ENCODE results near the gene ZNF101.

The ZNF101 gene

DNA sequence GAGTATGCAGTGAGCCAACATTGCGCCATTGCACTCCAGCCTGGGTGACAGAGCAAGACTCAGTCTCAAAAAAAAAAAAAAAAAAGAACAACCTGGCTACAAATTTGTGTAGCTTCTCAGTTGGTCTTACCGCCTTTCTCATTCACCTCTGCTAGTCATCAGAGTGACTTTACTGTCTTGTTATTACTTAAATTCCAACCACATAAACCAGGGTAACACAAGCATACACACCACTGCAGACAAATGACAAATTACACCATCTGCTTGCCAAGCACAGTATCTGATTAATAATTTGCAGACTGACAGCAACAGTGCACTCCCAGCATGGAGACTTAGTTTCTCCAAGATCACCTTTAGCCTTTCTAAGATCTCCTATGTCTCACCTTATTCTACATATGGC is 53.3 kb downstream of the ZNF101 start:
- no peak for DNase-seq

DNA sequence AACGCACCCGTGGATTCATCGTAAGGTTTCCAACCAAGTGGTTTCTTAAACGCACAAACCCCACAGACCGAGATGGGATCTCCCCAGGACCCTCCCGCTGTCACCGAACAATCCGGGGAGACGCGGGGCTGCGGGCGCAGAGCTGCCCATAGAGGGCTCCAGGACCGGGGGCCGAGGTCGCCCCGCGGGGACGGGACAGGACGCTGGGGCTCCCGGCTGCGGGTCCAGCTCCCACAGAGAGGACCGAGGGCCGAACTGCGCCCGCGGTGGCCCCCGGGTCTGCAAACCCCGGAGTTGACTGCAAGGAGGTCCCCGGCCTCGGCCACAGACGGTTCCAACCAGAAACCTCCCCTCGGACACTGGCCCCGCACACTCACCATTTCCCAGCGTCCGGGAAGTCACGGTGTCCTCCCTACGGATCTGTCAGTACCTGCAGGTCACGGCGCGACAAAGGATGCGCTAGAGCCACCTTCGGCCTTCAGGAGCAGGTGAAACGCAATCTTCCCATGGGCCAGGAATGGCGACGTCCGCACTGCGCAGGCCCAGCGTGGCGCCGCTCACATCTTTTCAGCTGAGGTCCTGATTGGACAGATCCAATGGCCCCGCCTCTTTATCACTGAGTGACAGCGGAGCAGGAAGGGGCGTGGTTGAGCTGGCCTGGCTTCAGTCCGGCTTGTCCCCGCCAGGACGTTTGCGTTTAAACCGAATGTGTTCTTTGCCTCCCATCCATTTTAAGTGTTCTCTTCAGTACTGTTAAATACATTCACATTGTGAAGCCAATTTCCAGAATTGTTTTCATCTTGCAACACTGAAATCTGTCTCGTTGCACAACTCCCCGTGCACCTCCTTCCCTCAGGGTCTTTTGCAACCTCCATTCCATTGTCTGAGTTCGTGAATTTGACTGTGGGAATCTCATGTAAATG is 64.2 kb downstream of the ZNF101 start, which contains the start of gene ZNF14:
ZNF14 (minus strand) TSS at position 534 of the 923 bp plus-strand sequence; CDS start at position 380, 154 bp downstream.
- peak; percentile 92 to 94 for DNase-seq
